ENCODE data around the gene WIPF2. TPM values are rescaled to one million over a fixed set of nuclear protein-coding genes. Genes with fewer than 3 reads are reported as not detected.

Gene WIPF2
- total and polyA plus RNA-seq, 8 donors: 29.0 to 35.8 (median 32.1) TPM

- H3K9me3 ChIP-seq: no peaks in the 10 kb centered on the region
- H3K4me3 ChIP-seq: peak overlapping the region in 1 of 2 donors; percentile 26
- H3K4me1 ChIP-seq: peaks cover 87 to 99% of the 10 kb centered on the region in 2 donors
- no peak for TF ChIP-seq CTCF (IDR thresholded peaks at IDR 0.05)
- ATAC-seq (no peak), DNase-seq (peak in 1 of 4 donors; percentile 23)
- peaks cover 0 to 11% of the 10 kb centered on the region in 2 donors for H3K36me3 ChIP-seq
- H3K27me3 ChIP-seq: no peaks in the 10 kb centered on the region
- intact Hi-C loops (cut with DNase I): no loop called here
- H3K27ac ChIP-seq: peak overlapping the region; percentile 90 to 100
Observed at GRCh38 chr17:40326832-40327199, 107.7 kb downstream of the WIPF2 start.

GRCh38 chr17:40327244-40327729 is 108.2 kb downstream of the WIPF2 start:
- peak overlapping the region; percentile 90 to 100 for H3K27ac ChIP-seq
- no peaks in the 10 kb centered on the region for H3K27me3 ChIP-seq
- peaks cover 0 to 14% of the 10 kb centered on the region in 2 donors for H3K36me3 ChIP-seq
- DNase-seq: no peak
- no peak for ATAC-seq
- H3K9me3 ChIP-seq: no peaks in the 10 kb centered on the region
- TF ChIP-seq CTCF (IDR thresholded peaks at IDR 0.05): no peak
- peak overlapping the region in 1 of 2 donors; percentile 12 for H3K4me3 ChIP-seq
- intact Hi-C loops (cut with DNase I): no loop called here
- H3K4me1 ChIP-seq: peaks cover 87 to 99% of the 10 kb centered on the region in 2 donors

GRCh38 chr17:40327735-40328385 is 108.8 kb downstream of the WIPF2 start:
- H3K27me3 ChIP-seq: no peaks in the 10 kb centered on the region
- H3K4me3 ChIP-seq: peak overlapping the region in 1 of 2 donors; percentile 12
- peaks cover 87 to 99% of the 10 kb centered on the region in 2 donors for H3K4me1 ChIP-seq
- ATAC-seq (no peak), DNase-seq (peak in 1 of 4 donors; percentile 78)
- intact Hi-C loops (cut with DNase I): no loop called here
- TF ChIP-seq CTCF (IDR thresholded peaks at IDR 0.05): no peak
- peak overlapping the region; percentile 90 to 100 for H3K27ac ChIP-seq
- H3K9me3 ChIP-seq: no peaks in the 10 kb centered on the region
- H3K36me3 ChIP-seq: peaks cover 0 to 14% of the 10 kb centered on the region in 2 donors

GRCh38 chr17:40328386-40328766 is 109.3 kb downstream of the WIPF2 start:
- H3K36me3 ChIP-seq: peaks cover 0 to 14% of the 10 kb centered on the region in 2 donors
- H3K4me1 ChIP-seq: peaks cover 86 to 99% of the 10 kb centered on the region in 2 donors
- intact Hi-C loops (cut with DNase I): no loop called here
- H3K4me3 ChIP-seq: no peak overlapping the region
- DNase-seq (no peak), ATAC-seq (no peak)
- no peaks in the 10 kb centered on the region for H3K9me3 ChIP-seq
- no peak for TF ChIP-seq CTCF (IDR thresholded peaks at IDR 0.05)
- H3K27ac ChIP-seq: peak overlapping the region; percentile 90 to 100
- no peaks in the 10 kb centered on the region for H3K27me3 ChIP-seq

GRCh38 chr17:40329839-40330794 is 111.0 kb downstream of the WIPF2 start:
- Histone ChIP-seq H3K36me3 (peaks cover 0 to 14% of the 10 kb centered on the region in 2 donors), H3K9me3 (no peaks in the 10 kb centered on the region), H3K27me3 (no peaks in the 10 kb centered on the region), H3K4me3 (peak overlapping the region in 1 of 2 donors; percentile 36), H3K27ac (peak overlapping the region; percentile 86 to 100), H3K4me1 (peaks cover 84 to 100% of the 10 kb centered on the region in 2 donors)
- ATAC-seq (peak; percentile 25), DNase-seq (peak in 2 of 4 donors; percentile 73 to 83)
- intact Hi-C loops (cut with DNase I): no loop called here
- no peak for TF ChIP-seq CTCF (IDR thresholded peaks at IDR 0.05)

Measured in left lung (tissue), 10 donors.